HG03520 (cell line): ENCODE results near the gene INSRR.

Experiments
- ATAC-seq: cut with Tn5 transposase; IDR thresholded peaks from one replicate; pipeline ENCODE4 v1.9.1; 2021; ENCODE audit warnings: mild to moderate bottlenecking, moderate library complexity; ENCODE audit not compliant: unreplicated experiment

The INSRR gene

GRCh38 chr1:156853761-156854160 is 5.2 kb downstream of the INSRR start:
- ATAC-seq: no peak

DNA sequence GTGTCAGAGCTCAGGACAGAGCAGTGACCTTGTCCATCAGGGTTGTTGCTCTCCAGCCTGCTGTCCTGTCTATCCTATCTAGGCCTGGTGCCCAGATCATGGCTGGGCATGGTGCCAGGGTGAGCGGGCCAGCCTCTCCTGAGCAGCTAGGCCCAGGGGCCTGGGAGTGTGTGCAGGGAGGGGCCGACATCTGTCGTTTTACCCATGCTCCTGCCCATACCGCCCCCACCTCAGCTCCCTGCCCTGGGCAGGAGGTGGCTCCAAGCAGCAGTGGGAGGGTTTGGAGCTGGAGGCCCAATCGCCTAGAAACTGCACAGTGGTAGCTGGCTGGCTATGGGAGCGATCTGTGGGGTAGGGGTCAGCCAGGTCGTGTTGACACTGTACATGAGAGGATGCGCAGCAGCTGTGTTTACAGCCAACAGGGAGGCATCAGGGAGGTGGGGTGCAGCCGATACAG is 6.5 kb downstream of the INSRR start:
- no peak for ATAC-seq

GRCh38 chr1:156851779-156852417 is 7.0 kb downstream of the INSRR start:
- no peak for ATAC-seq

GRCh38 chr1:156849151-156849496 is 9.8 kb downstream of the INSRR start:
- ATAC-seq: no peak

GRCh38 chr1:156848461-156849150 is 10.3 kb downstream of the INSRR start:
- no peak for ATAC-seq

DNA sequence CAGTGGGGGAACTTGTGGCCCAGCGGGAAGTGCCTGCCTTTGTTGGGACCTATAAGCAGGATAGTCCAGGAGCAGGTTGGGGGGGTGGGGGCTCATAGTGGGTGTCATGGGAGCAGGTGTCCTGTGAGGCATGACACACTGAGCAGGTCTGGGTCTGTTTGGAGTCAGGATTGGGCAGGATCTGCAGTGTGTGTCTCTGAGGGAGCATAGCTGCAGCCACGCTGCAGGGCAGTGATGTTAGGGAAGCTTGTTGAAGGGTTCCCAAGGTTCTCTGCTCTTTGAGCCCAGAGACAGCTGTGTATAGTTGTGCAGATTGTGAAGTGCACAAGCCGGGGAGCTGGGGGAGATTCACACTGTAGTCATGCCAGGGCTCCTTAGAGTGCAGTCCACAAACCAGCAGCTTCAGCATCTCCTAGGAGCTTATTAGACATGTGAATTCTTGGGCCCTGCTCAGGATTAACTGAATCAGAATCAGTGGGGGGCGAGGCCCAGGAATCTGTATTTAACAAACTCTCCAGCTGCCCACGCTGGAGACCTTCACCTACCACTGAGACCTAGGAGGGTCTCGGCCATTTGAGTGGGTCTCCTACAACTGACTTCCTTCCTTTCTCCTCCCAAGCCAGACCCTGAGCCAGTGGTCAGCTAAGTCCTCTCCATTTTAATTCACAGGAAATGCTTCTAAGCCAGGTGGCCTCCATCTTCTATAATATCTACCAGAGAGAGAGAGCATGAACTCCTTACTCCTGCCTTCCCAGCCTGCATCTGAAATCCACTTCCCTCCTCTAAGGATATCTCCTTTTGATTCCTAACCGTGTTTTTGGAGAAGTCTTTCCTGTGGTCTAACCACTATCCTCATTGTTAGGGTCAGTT is 11.1 kb downstream of the INSRR start:
- no peak for ATAC-seq

- no peak for ATAC-seq
Measured at GRCh38 chr1:156846643-156847042, 12.3 kb downstream of the INSRR start.

DNA sequence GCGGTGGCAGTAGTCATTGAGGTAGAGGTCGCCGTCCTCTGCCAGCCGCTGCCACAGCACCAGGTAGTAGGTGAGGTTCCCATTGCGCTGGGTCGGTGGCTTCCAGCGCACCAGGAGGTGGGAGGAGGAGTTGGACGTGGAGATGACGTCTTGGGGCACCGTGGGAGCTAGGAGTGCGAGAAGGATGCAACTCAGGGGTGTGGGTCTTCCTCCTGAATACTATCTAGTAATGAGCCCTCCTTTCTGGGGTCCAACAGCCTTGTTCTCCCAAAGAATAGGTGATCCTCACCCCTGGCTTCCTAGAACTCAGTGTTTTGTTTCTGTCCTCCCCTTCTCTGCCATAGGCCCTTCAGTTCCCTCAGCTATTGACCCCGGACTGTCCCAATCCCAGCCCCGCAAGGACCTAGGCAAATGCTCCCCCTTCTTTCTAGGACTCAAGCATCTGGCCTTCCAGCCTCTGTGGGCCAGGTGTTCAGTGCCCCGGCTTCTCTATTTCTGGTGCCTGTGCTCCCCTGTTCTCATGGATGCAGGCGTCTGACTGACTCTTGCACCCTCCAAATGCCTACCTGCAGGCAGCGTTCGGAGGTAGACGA is 12.9 kb downstream of the INSRR start:
- no peak for ATAC-seq

- no peak for ATAC-seq
Measured at GRCh38 chr1:156845055-156845952, 13.6 kb downstream of the INSRR start.

- ATAC-seq: no peak
Measured at GRCh38 chr1:156844638-156845037, 14.3 kb downstream of the INSRR start.

GRCh38 chr1:156844102-156844501 is 14.8 kb downstream of the INSRR start:
- ATAC-seq: no peak

DNA sequence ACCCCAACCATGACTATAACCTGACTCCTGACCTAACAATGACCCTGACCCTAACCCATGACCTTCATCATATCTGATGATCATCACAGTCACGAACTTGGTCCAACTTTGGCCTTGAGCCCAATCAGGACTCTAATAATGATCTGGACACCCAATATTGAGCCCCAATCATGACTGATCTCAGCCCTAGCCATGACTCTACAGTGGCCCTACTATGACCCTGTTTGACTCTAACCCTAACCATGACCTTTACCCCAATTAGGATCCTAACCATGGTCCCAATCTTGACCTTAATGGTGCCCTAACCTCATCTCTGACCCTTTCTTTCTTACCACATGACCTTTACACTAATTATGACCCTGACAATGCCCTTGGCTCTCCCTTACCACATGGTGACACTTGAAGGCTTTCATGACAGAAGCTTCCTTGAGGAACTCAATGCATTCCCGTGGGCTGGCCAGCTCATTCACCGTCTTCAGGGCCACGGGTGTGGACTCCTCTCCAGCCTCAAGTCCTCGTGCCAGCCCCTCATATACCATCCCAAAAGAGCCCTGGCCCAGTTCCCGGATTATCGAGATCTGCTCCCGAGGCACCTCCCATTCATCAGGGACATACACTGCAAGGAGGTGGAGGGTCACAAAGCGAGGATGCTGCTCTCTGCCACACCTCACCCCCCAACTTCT is 16.2 kb downstream of the INSRR start:
- ATAC-seq: no peak

GRCh38 chr1:156841295-156841855 is 17.5 kb downstream of the INSRR start:
- no peak for ATAC-seq

DNA sequence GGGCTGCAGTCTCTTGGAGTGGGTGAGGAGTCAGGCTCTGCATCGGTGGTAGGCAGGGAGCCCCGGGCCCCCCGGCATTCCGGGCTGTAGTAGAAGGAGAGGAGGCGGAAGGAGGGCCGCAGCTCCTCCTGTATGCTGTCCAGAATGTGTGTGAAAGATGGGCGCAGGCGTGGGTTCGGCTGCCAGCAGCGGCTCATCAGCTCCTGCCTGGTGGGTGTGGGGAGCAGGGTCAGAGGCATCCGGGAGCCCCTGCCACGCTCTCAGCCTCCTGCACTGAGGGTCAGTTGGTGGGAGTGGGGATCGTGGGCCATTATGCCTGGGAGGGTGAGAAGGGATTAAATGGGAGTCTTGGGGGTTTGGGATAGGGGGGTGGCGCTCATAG is 18.0 kb downstream of the INSRR start:
- no peak for ATAC-seq

- ATAC-seq: no peak
Measured at GRCh38 chr1:156840186-156840897, 18.6 kb downstream of the INSRR start.

- no peak for ATAC-seq
Measured at GRCh38 chr1:156839426-156840109, 19.3 kb downstream of the INSRR start.

GRCh38 chr1:156838972-156839371 is 19.9 kb downstream of the INSRR start:
- no peak for ATAC-seq

DNA sequence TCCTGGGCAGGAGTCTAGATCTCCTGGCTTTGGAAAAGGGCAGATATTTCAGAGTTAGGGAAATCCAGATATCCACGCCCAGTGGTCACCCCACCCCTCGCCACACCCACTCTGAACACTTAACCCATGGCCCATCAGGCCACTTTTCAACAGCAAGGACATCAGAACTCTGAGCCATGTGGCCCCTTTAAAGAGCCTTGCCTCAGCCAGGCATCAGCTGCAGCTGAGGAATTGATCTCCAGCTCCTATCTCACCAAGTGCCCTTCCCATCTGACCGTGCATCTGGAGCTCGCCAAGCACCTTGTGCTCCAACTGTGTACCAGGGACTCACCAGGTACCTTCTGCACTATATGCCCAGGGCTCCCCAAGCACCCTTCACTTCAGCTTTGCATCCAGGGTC is 22.0 kb downstream of the INSRR start:
- ATAC-seq: no peak
